ENCODE results near the gene LPP. TPM values are rescaled to one million over a fixed set of nuclear protein-coding genes. Genes with fewer than 3 reads are reported as not detected.

The LPP gene
- total RNA-seq, 1 donor from 2014 or later = 23.1 TPM

GRCh38 chr3:188378786-188379185 lies 224.8 kb downstream of the LPP start:
- no peaks in the 10 kb centered on the region for H3K27me3 Mint-ChIP-seq (ENCODE audit: unreplicated experiment)
- peaks cover 11% of the 10 kb centered on the region for H3K36me3 Mint-ChIP-seq (ENCODE audit: unreplicated experiment)
- H3K4me1 Mint-ChIP-seq (ENCODE audit: low read depth, unreplicated experiment) = no peaks in the 10 kb centered on the region
- no peak overlapping the region for H3K4me3 Mint-ChIP-seq (ENCODE audit: unreplicated experiment)
- TF ChIP-seq, protein P1, sequence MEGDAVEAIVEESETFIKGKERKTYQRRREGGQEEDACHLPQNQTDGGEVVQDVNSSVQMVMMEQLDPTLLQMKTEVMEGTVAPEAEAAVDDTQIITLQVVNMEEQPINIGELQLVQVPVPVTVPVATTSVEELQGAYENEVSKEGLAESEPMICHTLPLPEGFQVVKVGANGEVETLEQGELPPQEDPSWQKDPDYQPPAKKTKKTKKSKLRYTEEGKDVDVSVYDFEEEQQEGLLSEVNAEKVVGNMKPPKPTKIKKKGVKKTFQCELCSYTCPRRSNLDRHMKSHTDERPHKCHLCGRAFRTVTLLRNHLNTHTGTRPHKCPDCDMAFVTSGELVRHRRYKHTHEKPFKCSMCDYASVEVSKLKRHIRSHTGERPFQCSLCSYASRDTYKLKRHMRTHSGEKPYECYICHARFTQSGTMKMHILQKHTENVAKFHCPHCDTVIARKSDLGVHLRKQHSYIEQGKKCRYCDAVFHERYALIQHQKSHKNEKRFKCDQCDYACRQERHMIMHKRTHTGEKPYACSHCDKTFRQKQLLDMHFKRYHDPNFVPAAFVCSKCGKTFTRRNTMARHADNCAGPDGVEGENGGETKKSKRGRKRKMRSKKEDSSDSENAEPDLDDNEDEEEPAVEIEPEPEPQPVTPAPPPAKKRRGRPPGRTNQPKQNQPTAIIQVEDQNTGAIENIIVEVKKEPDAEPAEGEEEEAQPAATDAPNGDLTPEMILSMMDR (IDR thresholded peaks at IDR 0.05; ENCODE audit: partially characterized antibody, unreplicated experiment) = no peak
- no peak overlapping the region for H3K27ac Mint-ChIP-seq (ENCODE audit: unreplicated experiment)
- H3K9me3 Mint-ChIP-seq (ENCODE audit: unreplicated experiment) = peaks cover 3% of the 10 kb centered on the region
- DNase-seq = no peak

DNA sequence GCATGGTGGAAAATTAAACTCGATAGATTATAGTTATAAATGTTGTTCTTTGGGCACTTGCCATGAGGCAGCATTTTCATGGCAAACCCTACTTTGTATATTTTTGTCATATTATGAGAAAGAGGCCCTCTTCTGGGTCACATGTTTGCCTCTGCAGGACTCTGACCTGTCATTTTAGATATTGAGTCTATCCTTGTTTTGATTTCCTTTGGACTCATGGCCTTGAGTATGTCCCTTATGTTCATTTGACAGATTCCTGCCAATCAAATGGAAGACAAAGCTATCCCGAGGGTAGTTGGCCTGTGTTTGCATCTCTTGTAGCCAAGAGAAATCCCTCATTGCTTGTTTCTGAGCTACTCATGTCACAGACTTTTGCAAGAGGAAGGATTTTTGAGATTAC lies 226.3 kb downstream of the LPP start:
- Mint-ChIP-seq H3K9me3 (ENCODE audit: unreplicated experiment) (peaks cover 3% of the 10 kb centered on the region), H3K36me3 (ENCODE audit: unreplicated experiment) (peaks cover 11% of the 10 kb centered on the region), H3K27me3 (ENCODE audit: unreplicated experiment) (no peaks in the 10 kb centered on the region), H3K4me1 (ENCODE audit: low read depth, unreplicated experiment) (no peaks in the 10 kb centered on the region), H3K4me3 (ENCODE audit: unreplicated experiment) (no peak overlapping the region), H3K27ac (ENCODE audit: unreplicated experiment) (no peak overlapping the region)
- TF ChIP-seq, protein P1 (IDR thresholded peaks at IDR 0.05; ENCODE audit: partially characterized antibody, unreplicated experiment) = no peak
- no peak for DNase-seq

DNA sequence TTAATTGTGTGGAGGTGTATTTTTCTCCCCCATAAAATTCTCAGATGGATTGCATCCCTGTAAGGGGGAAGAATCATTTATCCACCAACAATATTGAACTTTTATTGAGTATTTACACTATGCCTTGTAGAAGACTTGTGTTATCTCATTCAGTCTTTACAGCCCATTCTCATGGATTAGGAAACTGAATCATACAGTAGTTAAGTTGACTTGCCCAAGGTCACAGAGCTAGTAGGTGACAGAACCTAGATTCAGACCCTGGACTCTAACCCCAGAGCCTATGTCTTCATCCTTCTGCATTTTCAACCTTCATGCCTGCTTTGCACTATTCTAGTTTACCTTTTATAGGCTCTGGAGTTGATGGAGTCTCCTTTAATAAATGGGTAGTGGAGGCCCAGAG lies 226.8 kb downstream of the LPP start:
- Mint-ChIP-seq H3K27ac (ENCODE audit: unreplicated experiment) (no peak overlapping the region), H3K36me3 (ENCODE audit: unreplicated experiment) (peaks cover 11% of the 10 kb centered on the region), H3K9me3 (ENCODE audit: unreplicated experiment) (peaks cover 3% of the 10 kb centered on the region), H3K4me3 (ENCODE audit: unreplicated experiment) (no peak overlapping the region), H3K4me1 (ENCODE audit: low read depth, unreplicated experiment) (no peaks in the 10 kb centered on the region), H3K27me3 (ENCODE audit: unreplicated experiment) (no peaks in the 10 kb centered on the region)
- TF ChIP-seq, protein P1 (IDR thresholded peaks at IDR 0.05; ENCODE audit: partially characterized antibody, unreplicated experiment) = no peak
- no peak for DNase-seq

- Mint-ChIP-seq H3K9me3 (ENCODE audit: unreplicated experiment) (peaks cover 2% of the 10 kb centered on the region), H3K4me3 (ENCODE audit: unreplicated experiment) (no peak overlapping the region), H3K27me3 (ENCODE audit: unreplicated experiment) (no peaks in the 10 kb centered on the region), H3K27ac (ENCODE audit: unreplicated experiment) (no peak overlapping the region), H3K4me1 (ENCODE audit: low read depth, unreplicated experiment) (no peaks in the 10 kb centered on the region), H3K36me3 (ENCODE audit: unreplicated experiment) (peaks cover 10% of the 10 kb centered on the region)
- TF ChIP-seq, protein P1 (IDR thresholded peaks at IDR 0.05; ENCODE audit: partially characterized antibody, unreplicated experiment) = no peak
- DNase-seq = no peak
These were observed 229.8 kb downstream of the LPP start for GRCh38 chr3:188383748-188384147.

GRCh38 chr3:188385295-188385694 lies 231.3 kb downstream of the LPP start:
- no peaks in the 10 kb centered on the region for H3K4me1 Mint-ChIP-seq (ENCODE audit: low read depth, unreplicated experiment)
- H3K27ac Mint-ChIP-seq (ENCODE audit: unreplicated experiment) = no peak overlapping the region
- TF ChIP-seq, protein P1 (IDR thresholded peaks at IDR 0.05; ENCODE audit: partially characterized antibody, unreplicated experiment) = no peak
- no peak overlapping the region for H3K4me3 Mint-ChIP-seq (ENCODE audit: unreplicated experiment)
- no peaks in the 10 kb centered on the region for H3K9me3 Mint-ChIP-seq (ENCODE audit: unreplicated experiment)
- H3K27me3 Mint-ChIP-seq (ENCODE audit: unreplicated experiment) = no peaks in the 10 kb centered on the region
- no peak for DNase-seq
- H3K36me3 Mint-ChIP-seq (ENCODE audit: unreplicated experiment) = no peaks in the 10 kb centered on the region

All from glutamatergic neuron (in vitro differentiated cells).